ENCODE data around the gene UBE2S. TPM values are rescaled to one million over a fixed set of nuclear protein-coding genes. Genes with fewer than 3 reads are reported as not detected.

The UBE2S gene
- total RNA-seq, 8 experiments from 2014 or later: 21.5 to 86.6 (median 37.8) TPM

DNA sequence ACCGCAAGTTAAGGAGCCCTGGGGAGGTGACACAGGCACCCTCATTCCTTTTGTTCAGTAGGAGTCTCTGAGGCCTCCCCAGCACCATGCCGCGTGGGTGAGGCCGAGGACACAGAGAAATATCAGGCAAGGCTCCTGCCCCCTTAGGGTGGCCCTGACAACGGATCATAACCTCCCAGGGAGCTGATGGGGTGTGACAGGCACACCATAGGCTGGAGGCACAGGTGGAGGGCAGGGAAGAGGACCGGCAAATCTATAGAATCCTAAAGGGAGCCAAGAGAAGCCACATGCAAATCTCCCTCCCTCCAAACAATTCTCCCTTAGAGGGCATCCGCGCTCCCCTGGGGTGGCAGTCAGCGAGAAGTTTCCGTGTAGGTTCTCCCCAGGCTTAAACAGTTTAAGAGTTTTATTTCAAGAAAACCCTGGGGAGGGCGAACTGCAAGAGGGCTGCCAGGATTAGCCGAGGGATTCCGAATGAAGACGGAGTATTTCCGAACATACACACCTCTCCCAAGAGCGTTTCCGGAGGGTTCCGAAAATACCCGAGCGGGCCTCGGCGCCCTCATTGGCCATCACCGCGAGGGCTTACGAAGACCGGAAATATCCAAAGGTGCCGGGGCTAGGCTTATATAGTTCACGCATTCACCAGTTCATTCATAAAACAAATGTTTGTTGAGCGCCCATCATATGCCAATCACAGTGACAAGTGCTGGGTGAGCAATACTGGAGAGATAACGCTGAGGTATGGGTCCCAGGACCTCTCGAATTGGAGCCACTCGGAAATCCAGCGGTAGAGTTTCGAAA lies 22.5 kb downstream of the UBE2S start:
- peak overlapping the region; percentile 50 to 86 for H3K27ac ChIP-seq
- peak overlapping the region; percentile 68 to 89 (median 76) for H3K4me3 ChIP-seq
- peaks cover 30 to 47% of the 10 kb centered on the region in 2 donors for H3K4me1 ChIP-seq (replicated peaks in 1 of 2)
- WGBS, 10 experiments: 0 to 41% (median 5%) methylated on average over 1 to 28 of the region's 34 CpGs; no CpG with 5 or more reads in 1 of the 10 experiments
- in situ Hi-C loops (cut with MboI; ENCODE audit: low pct_unique_long_range_greater_than_20kb in 2 of 9, low sequenced_read_pairs in 9 of 9, unreplicated experiment in 9 of 9): no loop called here
- peak; percentile 72 to 88 (median 82) for ATAC-seq (replicated peaks in 6 of 8)

DNA sequence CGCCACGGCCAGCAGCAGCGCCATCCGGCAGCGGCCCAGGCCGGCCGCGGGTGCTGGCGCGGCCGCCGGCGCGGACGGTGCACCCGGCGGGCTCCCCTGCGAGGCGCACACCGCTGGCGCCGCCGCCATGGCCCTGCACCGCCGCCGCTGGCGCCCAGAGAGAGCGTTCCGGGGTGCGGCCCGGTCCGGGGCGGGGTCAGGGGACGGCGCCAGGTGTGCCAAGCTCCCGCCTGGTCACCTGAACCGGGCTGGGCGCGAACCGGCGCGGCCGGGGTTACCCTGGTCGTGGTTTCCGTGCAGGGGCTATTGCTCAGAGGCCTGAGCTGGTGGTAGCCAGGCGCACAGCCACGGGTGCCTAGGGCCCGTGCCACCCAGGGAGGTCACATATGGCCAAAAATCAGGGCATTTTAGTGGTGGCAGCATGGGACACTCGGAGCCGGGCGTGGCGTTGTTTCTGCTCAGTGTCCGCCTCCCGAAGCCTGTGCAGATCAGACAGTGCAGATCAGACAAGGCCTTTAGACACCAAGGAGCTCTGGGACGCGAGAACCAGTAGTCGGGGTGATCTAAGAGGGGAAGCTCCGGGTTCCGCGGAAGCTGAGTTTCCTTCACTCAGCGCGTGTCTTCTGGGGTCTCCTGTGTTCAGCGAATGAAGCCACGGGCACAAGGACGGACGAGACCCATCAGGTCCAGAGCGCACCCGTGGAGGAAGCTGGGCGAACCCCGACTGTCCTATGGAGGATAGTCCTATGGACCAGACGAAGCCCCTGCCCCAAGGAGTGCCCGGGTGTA lies 23.3 kb downstream of the UBE2S start, which contains the start of gene TMEM238:
Gene TMEM238 (minus strand): TSS at position 162 of the 789 bp plus-strand sequence. CDS start 33 bp downstream, at position 129.
- Histone ChIP-seq H3K27ac (peak within 1 kb of the TSS; percentile 63 to 86), H3K4me3 (peak within 1 kb of the TSS; percentile 68 to 89 (median 76)), H3K4me1 (replicated peaks in 1 of 2) (peaks cover 30 to 44% of the 10 kb centered on the region in 2 donors)
- ATAC-seq (replicated peaks in 6 of 8): peak in 5 of 8 experiments; percentile 0 to 4 (median 1)
- in situ Hi-C loops (cut with MboI; ENCODE audit: low pct_unique_long_range_greater_than_20kb in 2 of 9, low sequenced_read_pairs in 9 of 9, unreplicated experiment in 9 of 9): no loop called here
- WGBS, 10 experiments: 53 to 100% (median 85%) methylated on average over 2 to 9 of the region's 72 CpGs; no CpG with 5 or more reads in 5 of the 10 experiments

DNA sequence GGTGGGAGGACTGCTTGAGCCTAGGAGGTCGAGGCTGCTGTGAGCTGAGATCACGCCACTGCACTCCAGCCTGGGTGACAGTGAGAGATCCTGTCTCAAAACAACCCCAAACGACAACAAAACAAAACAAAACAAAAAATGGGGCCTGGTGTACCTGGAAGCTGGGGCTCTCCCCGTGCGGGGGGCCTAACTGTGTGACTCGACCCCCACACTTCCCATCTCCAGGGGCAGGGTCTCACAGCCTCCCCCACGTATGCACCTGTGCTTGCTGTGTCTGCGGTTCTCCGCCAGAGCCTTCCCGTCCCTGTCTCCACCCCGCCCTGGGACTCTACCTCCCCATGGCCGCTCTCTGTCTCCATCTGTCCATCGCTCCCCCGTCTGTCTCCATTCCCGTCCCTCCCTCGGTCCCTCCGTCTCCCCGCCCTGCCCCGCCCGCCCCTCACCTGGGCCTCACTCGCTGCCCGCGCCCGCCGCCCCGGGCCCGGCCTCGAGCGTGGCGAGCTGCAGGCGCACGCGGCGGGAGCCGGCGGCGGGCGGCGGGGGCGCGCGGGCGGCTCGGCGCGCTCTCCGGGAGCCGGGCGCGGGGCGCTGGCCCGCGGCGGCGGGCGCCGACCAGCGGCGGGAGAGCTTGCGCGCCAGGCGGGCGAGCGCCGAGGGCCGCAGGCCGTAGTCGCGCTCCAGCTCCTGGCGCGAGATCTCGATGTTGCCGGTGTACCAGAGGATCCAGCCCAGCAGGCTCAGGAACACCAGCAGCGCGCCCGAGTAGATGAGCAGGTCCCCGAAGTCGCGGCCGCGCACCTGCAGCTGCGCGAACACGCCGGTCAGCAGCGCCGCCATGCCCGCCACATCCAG lies 24.1 kb downstream of the UBE2S start:
- 0 to 60% (median 33%) methylated on average over 1 to 8 of the region's 88 CpGs; no CpG with 5 or more reads in 7 of the 10 experiments for WGBS, 10 experiments
- Histone ChIP-seq H3K4me1 (replicated peaks in 1 of 2) (peaks cover 36 to 51% of the 10 kb centered on the region in 2 donors), H3K27ac (peak overlapping the region; percentile 63 to 71), H3K4me3 (peak overlapping the region; percentile 19 to 39 (median 31))
- ATAC-seq (replicated peaks in 6 of 8): peak; percentile 9 to 49 (median 30)
- in situ Hi-C loops (cut with MboI; ENCODE audit: low pct_unique_long_range_greater_than_20kb in 2 of 9, low sequenced_read_pairs in 9 of 9, unreplicated experiment in 9 of 9): no loop called here

DNA sequence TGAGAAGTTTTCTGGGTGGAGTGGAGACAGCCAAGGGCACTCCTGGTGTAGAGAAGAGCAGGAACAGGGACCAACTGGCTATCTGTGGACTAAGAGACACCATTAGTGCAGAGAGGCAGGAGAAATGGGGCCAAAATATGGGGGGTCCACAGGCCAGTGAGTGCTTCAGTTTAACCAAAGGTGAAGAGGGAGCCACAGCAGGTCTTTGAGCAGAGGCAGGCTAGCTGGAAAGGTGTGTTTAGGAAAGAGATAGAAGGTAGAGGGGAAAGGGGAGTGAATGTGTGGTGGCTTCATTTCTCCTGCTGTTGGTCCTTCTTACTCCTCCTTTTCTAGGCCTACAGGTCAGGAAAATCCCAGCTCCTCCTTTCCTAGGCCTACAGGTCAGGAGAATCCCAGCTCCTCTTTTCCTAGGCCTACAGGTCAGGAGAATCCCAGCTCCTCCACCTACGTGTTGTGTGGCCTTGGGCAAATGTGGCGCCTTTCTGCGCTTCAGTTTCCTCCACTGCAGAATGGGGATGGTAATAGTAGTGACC lies 25.0 kb downstream of the UBE2S start:
- H3K4me1 ChIP-seq (replicated peaks in 1 of 2): peaks cover 36 to 50% of the 10 kb centered on the region in 2 donors
- 70 to 100% (median 100%) methylated on average over 1 to 2 of the region's 3 CpGs; no CpG with 5 or more reads in 7 of the 10 experiments for WGBS, 10 experiments
- H3K27ac ChIP-seq: no peak overlapping the region
- no peak overlapping the region for H3K4me3 ChIP-seq
- in situ Hi-C loops (cut with MboI; ENCODE audit: low pct_unique_long_range_greater_than_20kb in 2 of 9, low sequenced_read_pairs in 9 of 9, unreplicated experiment in 9 of 9): no loop called here
- ATAC-seq (replicated peaks in 6 of 8): no peak

DNA sequence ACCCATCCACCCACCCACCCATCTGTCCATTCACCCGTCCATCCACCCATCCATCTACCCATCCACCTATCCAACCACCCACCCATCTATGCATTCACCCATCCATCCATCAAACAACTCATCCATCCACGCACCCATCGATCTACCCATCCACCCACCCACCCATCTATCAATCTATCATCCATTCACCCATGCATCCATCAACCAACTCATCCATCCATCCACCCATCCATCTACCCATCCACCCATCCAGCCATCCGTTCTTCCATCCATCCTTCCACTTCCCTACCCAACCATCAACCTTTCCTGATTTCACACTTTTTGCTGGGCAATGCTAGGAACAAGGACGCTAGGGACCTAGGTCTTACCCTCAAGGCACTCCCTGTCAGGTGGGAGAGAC lies 25.6 kb downstream of the UBE2S start:
- in situ Hi-C loops (cut with MboI; ENCODE audit: low pct_unique_long_range_greater_than_20kb in 2 of 9, low sequenced_read_pairs in 9 of 9, unreplicated experiment in 9 of 9): no loop called here
- Histone ChIP-seq H3K4me3 (no peak overlapping the region), H3K27ac (no peak overlapping the region), H3K4me1 (replicated peaks in 1 of 2) (peaks cover 33 to 48% of the 10 kb centered on the region in 2 donors)
- no peak for ATAC-seq (replicated peaks in 6 of 8)
- 89 to 100% (median 100%) methylated on average over 1 to 4 of the region's 5 CpGs; no CpG with 5 or more reads in 2 of the 10 experiments for WGBS, 10 experiments

DNA sequence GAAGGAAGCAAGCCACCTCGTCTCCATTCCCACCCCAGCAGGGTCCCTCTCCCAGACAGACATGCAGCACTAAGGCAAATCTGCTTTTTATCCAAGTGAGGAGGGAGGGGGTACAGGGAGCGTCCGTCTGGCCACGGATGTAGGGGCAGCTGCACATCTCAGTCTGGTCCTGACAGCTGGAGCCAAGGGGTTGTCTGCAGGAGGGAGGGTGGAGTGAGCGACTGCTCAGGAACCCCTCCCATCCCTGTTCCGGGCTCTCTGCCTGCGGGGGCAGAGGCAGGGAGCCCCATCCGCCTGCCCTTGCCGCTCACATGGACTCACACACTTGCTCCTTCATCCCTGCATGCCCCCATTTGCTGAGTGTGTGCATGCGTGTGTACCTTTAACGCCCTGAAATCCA lies 28.4 kb downstream of the UBE2S start:
- H3K4me3 ChIP-seq: no peak overlapping the region
- H3K4me1 ChIP-seq (replicated peaks in 1 of 2): peaks cover 34 to 48% of the 10 kb centered on the region in 2 donors
- WGBS, 10 experiments: 0 to 64% (median 53%) methylated on average over 1 to 7 of the region's 11 CpGs; no CpG with 5 or more reads in 4 of the 10 experiments
- no peak for ATAC-seq (replicated peaks in 6 of 8)
- in situ Hi-C loops (cut with MboI; ENCODE audit: low pct_unique_long_range_greater_than_20kb in 2 of 9, low sequenced_read_pairs in 9 of 9, unreplicated experiment in 9 of 9): no loop called here
- no peak overlapping the region for H3K27ac ChIP-seq

DNA sequence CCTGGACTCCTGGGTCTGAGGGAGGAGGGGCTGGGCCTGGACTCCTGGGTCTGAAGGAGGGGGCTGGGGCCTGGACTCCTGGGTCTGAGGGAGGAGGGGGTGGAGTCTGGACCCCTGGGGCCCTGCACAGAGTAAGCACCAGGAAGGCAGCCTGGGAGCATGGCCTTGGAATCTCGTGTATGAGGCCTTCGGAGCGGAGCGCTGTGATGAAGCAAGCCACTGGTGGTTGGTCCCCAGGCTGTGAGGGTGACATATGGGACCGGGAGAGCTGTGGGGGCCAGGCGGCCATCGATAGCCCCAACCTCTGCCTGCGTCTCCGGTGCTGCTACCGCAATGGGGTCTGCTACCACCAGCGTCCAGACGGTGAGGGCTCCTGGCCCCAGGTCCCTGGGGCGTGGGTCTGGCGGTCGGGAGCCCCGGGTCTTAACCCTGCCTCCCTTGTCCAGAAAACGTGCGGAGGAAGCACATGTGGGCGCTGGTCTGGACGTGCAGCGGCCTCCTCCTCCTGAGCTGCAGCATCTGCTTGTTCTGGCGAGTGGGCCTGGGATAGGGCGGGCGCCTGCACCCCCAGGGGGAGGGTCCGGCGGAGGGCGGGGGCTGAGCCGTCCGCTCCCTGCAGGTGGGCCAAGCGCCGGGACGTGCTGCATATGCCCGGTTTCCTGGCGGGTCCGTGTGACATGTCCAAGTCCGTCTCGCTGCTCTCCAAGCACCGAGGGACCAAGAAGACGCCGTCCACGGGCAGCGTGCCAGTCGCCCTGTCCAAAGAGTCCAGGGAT lies 30.0 kb downstream of the UBE2S start:
- Histone ChIP-seq H3K27ac (no peak overlapping the region), H3K4me3 (no peak overlapping the region), H3K4me1 (replicated peaks in 1 of 2) (peaks cover 33 to 51% of the 10 kb centered on the region in 2 donors)
- in situ Hi-C loops (cut with MboI; ENCODE audit: low pct_unique_long_range_greater_than_20kb in 2 of 9, low sequenced_read_pairs in 9 of 9, unreplicated experiment in 9 of 9): no loop called here
- WGBS, 10 experiments: 13 to 57% methylated on average over 3 to 14 of the region's 43 CpGs; no CpG with 5 or more reads in 8 of the 10 experiments
- ATAC-seq (replicated peaks in 6 of 8): peak in 7 of 8 experiments; percentile 6 to 26 (median 23)

DNA sequence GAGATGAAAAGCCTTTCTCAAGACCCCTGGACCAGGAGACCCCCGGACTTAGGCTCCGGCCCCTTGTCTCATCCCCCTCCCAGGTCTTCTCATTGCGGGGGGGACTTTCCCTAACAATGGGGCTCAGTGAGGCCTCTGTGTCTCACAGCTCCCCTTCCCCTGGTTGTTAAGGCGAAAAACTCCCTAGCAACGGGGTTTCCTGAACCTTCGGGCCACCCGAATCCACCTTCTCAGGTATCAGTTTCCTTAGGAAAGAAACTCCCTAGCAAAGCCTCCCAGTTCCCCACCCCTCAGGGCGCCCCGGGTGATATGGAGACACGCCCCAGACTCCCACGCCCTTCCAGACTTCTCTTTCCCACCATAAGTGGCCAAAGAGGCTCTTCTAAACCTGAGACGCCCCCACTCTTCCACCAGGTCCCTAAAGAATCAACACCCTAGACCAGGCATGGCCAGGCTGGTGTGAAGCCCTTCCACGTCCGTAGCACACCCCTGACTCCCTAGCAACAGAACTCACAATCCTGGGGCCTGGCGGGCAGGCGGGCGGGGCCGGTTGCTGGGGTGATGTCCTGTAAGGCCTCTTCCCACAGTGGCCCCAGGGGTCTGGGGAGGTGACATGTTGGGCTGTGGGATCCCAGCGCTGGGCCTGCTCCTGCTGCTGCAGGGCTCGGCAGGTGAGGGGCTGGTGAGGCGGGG lies 31.2 kb downstream of the UBE2S start, which contains the start of gene TMEM190:
Gene TMEM190 (plus strand): TSS at position 586 of the 693 bp plus-strand sequence. CDS start 28 bp downstream, at position 614.
- H3K4me3 ChIP-seq: no peak within 1 kb of the TSS

DNA sequence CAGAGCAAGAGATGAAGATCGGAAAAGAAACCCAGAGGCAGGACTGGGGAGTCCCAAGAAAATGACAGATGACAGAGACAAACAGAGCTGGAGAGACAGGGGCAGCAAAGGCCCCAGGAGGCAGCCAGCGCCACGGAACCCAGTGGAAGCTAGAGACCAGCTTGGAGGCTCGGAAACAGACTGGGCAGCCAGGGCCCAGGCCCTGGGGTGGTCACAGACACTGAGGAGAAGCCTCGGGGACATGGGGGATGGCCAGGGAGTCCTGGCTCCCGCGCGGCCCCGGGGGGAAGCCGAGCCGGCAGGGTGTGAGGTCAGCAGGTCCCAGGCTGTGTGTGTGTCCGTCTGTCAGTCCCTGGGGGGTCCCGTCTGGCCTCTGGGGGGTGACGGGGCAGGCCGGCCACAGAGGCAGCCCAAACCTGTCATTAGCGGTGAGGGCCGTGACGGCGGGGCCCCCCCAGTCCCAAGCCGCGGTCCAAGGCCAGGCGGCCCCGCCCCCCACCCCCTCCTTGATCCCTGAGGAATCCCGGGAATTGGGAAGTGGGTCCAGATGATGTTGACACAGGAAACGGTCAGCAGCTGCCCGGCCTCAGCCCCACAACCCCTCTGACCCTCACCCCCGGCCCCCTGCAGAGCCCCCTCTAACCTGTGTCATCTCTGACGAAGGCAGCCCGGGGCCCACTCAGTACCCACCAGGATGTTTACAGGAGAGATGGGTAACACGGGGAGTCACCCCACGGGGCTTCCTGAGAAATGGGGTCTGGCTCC lies 33.4 kb downstream of the UBE2S start:
- ATAC-seq (replicated peaks in 6 of 8): no peak
- 0 to 61% (median 28%) methylated on average over 1 to 4 of the region's 31 CpGs; no CpG with 5 or more reads in 5 of the 10 experiments for WGBS, 10 experiments
- peaks cover 40 to 67% of the 10 kb centered on the region in 2 donors for H3K4me1 ChIP-seq (replicated peaks in 1 of 2)

More for the DNA sequence above, 31.2 kb downstream of the UBE2S start, which contains the start of gene TMEM190:
- in situ Hi-C loops (cut with MboI; ENCODE audit: low pct_unique_long_range_greater_than_20kb in 2 of 9, low sequenced_read_pairs in 9 of 9, unreplicated experiment in 9 of 9): no loop called here
- Histone ChIP-seq H3K4me1 (replicated peaks in 1 of 2) (peaks cover 36 to 55% of the 10 kb centered on the region in 2 donors), H3K27ac (peak within 1 kb of the TSS in 1 of 2 donors; percentile 65)
- WGBS, 10 experiments: 33 to 71% (median 55%) methylated on average over 2 to 7 of the region's 21 CpGs; no CpG with 5 or more reads in 6 of the 10 experiments
- ATAC-seq (replicated peaks in 6 of 8): peak; percentile 62 to 81 (median 72)

DNA sequence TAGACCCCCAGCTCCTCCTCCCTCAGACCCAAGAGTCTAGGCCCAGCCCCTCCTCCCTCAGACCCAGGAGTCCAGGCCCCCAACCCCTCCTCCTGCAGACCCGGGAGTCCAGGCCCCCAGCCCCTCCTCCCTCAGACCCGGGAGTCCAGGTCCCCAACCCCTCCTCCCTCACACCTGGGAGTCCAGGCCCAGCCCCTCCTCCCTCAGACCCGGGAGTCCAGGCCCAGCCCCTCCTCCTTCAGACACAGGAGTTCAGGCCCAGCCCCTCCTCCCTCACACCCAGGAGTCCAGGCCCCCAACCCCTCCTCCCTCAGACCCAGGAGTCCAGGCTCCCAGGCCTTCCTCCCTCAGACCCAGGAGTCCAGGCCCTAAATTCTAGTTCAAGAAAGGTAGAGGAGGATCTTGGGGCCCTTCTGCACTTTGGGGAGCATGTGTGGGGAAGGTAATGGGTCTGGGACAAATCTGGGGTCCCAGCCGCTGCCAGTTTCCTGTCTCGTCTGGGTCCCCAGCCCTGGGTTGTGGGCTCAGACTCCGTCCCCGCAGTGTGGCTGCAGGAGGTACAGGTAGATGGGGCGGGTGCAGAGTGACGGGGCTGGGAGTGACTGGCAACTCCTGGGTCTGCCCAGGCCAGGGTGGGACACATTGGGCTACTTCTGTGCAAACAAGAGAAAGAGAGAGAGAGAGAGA lies 34.1 kb downstream of the UBE2S start:
- in situ Hi-C loops (cut with MboI; ENCODE audit: low pct_unique_long_range_greater_than_20kb in 2 of 9, low sequenced_read_pairs in 9 of 9, unreplicated experiment in 9 of 9): no loop called here
- H3K4me1 ChIP-seq (replicated peaks in 1 of 2): peaks cover 34 to 67% of the 10 kb centered on the region in 2 donors
- no peak for ATAC-seq (replicated peaks in 6 of 8)

More for the DNA sequence above, 33.4 kb downstream of the UBE2S start:
- Histone ChIP-seq H3K4me3 (no peak overlapping the region), H3K27ac (peak overlapping the region in 1 of 2 donors; percentile 12)
- in situ Hi-C loops (cut with MboI; ENCODE audit: low pct_unique_long_range_greater_than_20kb in 2 of 9, low sequenced_read_pairs in 9 of 9, unreplicated experiment in 9 of 9): no loop called here

More for the DNA sequence above, 34.1 kb downstream of the UBE2S start:
- Histone ChIP-seq H3K27ac (no peak overlapping the region), H3K4me3 (no peak overlapping the region)
- WGBS, 10 experiments: 70 to 100% (median 83%) methylated on average over 1 to 2 of the region's 9 CpGs; no CpG with 5 or more reads in 6 of the 10 experiments
